ENCODE measurements around the gene TEX35. TPM values are rescaled to one million over a fixed set of nuclear protein-coding genes. Genes with fewer than 3 reads are reported as not detected.
A peak's percentile ranks its signal among the peaks of the same experiment; 100 is the strongest.

Gene TEX35
- total RNA-seq, 1 experiment from 2014 or later: not detected

DNA sequence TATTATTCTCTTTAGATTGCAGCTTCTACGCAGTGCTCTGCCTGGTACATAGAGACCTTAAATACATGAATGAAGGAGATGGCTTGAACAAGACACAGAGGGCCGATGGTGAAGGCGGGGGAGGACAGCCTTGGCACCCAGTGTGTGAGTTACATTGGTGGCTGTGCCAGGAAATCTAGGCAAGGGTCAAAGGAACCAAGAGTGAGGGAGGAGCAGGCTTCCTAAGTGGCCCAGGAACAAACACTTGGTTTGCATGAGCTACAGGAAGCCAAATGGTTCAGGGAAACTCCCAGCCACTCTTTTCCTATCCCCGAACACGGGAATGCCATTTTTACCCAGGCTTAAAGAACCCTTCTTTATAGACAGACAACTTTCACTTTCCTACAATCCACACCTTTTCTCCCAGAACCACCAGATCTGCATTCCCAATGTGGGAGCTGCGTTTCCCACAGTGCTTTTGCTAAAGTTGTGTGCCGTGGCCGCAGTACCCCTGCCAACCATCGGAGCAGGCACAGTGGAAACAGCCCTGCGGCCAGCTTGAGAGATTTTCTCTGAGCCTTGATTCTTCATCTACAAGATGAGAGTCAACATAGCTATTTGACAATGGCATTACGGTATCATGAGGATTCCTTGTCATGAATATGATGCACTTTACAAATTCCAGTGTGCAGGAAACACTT, 12.7 kb upstream of the TEX35 start:
- no TSS peak for BruUV-seq (replicated peaks)
- POLR2A ChIA-PET: interaction anchor here (0.9 kb wide), 1 partner anchor 190 kb away, joined by 3 read pairs; no protein-coding TSS in a partner anchor
- Histone ChIP-seq H3K4me1 (ENCODE audit: control insufficient read depth in 1 of 2, insufficient read depth in 2 of 2, low read length in 2 of 2) (peaks cover 0 to 7% of the 10 kb centered on the region in 2 experiments; a peak in 1 of 4 replicates), H3K27ac (ENCODE audit: low read depth, low read length) (no peak overlapping the region), H3K9me3 (ENCODE audit: control insufficient read depth in 1 of 2, insufficient read depth in 1 of 2, low read depth in 1 of 2, low read length in 2 of 2) (no peaks in the 10 kb centered on the region), H4K20me1 (ENCODE audit: insufficient read depth) (no peaks in the 10 kb centered on the region), H3K36me3 (ENCODE audit: control insufficient read depth in 1 of 2, insufficient read depth in 2 of 2, low read length in 2 of 2) (no peaks in the 10 kb centered on the region), H2AFZ (ENCODE audit: low read depth, low read length, poor library complexity, severe bottlenecking) (peak overlapping the region; percentile 16), H3K9ac (ENCODE audit: low read length) (no peak overlapping the region), H3K4me2 (ENCODE audit: low read length) (no peak overlapping the region), H3K9me2 (ENCODE audit: insufficient read depth) (no peaks in the 10 kb centered on the region), H3K79me2 (ENCODE audit: insufficient read depth, low read length) (no peaks in the 10 kb centered on the region), H3K4me3 (replicated peaks in 1 of 2; ENCODE audit: low read depth in 1 of 2, low read length in 2 of 2) (no peak overlapping the region), H3K27me3 (ENCODE audit: insufficient read depth, low read length) (no peaks in the 10 kb centered on the region)
- ATAC-seq (peak; percentile 55), DNase-seq (ENCODE audit: low read depth, low spot score) (no peak)
- RAD21 ChIA-PET (ENCODE audit: low non-redundant PET in 1 of 2, low total read pairs in 2 of 2, uncharacterized antibody in 2 of 2, unreplicated experiment in 2 of 2): interaction anchor here in 1 of 2 experiments (0.5 to 1.3 kb wide), 2 partner anchors 189 to 517 kb away, joined by 3 to 4 read pairs; no protein-coding TSS in a partner anchor
- CTCF ChIA-PET: interaction anchor here (0.8 to 3.7 kb wide), 15 partner anchors 8 to 502 kb away, joined by 3 to 38 read pairs (median 5); partner anchors contain the start of gene TEX35
- intact Hi-C loops (cut with micrococcal nuclease): loop anchor here (2.0 kb wide), 1 partner anchor 189 kb away; no protein-coding TSS in a partner anchor
- no peak for TF ChIP-seq TCF7L2 (IDR thresholded peaks at IDR 0.05; ENCODE audit: borderline replicate concordance, extremely low read depth, insufficient read depth, insufficient read length)
- no peak for TF ChIP-seq YY1 (IDR thresholded peaks at IDR 0.05; ENCODE audit: extremely low read depth, insufficient replicate concordance, low read depth, low read length)
- TF ChIP-seq POLR2A (IDR thresholded peaks at IDR 0.05; ENCODE audit: borderline replicate concordance, extremely low read depth, insufficient read depth, insufficient read length): no peak
- TF ChIP-seq CBX3 (IDR thresholded peaks at IDR 0.05; ENCODE audit: low read depth): no peak
- TF ChIP-seq CTCF (IDR thresholded peaks at IDR 0.05 in 2 of 3, conservative IDR thresholded peaks at IDR 0.05 in 1 of 3; ENCODE audit: borderline replicate concordance in 1 of 3, insufficient read depth in 1 of 3, low read depth in 2 of 3, low read length in 2 of 3): peak in 2 of 3 experiments; percentile 54 to 56; a peak in 4 of 6 replicates
